ENCODE measurements around the gene KCND2.

DNA sequence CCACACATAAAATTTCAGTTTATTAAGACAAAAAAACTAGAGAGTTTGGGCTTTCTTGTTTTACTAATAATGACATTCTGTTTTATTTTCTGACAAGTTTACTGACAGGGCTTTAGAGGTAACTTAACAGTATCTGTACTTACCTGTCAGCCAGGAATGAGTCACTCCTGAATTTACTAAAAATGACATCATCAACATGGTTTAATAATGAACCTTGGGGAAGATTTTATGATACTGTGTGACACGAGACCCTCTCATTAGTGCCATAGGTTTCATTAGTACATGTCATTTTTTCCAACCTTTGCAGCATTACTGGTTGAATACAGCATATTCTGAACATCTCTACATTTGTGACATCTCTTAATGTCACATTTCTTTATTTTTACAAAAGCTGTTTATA, 131.1 kb downstream of the KCND2 start:
- TF ChIP-seq, protein P1, sequence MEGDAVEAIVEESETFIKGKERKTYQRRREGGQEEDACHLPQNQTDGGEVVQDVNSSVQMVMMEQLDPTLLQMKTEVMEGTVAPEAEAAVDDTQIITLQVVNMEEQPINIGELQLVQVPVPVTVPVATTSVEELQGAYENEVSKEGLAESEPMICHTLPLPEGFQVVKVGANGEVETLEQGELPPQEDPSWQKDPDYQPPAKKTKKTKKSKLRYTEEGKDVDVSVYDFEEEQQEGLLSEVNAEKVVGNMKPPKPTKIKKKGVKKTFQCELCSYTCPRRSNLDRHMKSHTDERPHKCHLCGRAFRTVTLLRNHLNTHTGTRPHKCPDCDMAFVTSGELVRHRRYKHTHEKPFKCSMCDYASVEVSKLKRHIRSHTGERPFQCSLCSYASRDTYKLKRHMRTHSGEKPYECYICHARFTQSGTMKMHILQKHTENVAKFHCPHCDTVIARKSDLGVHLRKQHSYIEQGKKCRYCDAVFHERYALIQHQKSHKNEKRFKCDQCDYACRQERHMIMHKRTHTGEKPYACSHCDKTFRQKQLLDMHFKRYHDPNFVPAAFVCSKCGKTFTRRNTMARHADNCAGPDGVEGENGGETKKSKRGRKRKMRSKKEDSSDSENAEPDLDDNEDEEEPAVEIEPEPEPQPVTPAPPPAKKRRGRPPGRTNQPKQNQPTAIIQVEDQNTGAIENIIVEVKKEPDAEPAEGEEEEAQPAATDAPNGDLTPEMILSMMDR (conservative IDR thresholded peaks at IDR 0.05; ENCODE audit: low read depth, low read length) = no peak
- TF ChIP-seq EZH2 (IDR thresholded peaks at IDR 0.05; ENCODE audit: low read length, unreplicated experiment) (no peak), EZH2phosphoT487 (IDR thresholded peaks at IDR 0.05; ENCODE audit: borderline replicate concordance, low read length) (no peak)

Measured in PC-3 (cell line).